Activated CD4-positive, CD25-positive, alpha-beta regulatory T cell treated with anti-CD3 and anti-CD28 coated beads, Interleukin-2, amount 50 U/mL, for 24 hours (primary cell): ENCODE results near the gene U2AF2.

Source experiments
- ATAC-seq, 2 donors: fragments of 150-1000 bp; cut with Tn5 transposase; one replicate each; pipeline ENCODE4 v1.10.0; 2021; ENCODE audit warnings: mild to moderate bottlenecking in 1 of 2, moderate library complexity in 1 of 2

The U2AF2 gene

DNA sequence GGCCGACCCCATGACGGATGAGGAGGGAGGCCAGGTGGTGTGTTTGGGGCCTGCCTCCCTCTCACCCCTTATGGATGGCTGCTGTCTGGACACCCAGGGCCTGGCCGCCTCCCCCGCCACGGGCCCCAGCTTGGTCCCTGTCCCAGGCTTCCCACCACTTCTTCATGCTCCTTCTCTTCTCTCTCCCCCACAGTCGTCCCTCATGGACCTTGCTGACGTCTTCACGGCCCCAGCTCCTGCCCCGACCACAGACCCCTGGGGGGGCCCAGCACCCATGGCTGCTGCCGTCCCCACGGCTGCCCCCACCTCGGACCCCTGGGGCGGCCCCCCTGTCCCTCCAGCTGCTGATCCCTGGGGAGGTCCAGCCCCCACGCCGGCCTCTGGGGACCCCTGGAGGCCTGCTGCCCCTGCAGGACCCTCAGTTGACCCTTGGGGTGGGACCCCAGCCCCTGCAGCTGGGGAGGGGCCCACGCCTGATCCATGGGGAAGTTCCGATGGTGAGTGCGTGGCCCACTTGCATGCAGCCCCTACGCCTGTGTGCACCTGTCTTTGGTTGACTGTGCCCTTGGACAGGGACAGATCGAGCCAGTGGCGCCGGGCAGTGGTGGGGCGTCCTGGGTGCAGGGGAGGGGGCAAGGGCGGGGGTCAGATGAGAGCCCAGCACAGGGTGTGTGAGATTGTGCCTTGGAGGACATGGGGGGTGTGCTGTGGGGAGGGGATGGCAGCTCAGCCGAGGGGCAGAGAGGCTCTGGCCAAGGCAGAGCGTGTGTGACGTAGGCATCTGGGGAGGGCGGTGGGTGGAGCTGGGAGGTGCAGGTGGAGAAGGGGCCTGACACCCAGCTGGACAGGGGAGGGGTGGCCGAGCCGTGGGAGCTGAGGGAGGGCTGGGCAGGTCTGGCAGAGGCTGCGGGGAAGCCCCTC lies 37.0 kb downstream of the U2AF2 start:
- no peak for ATAC-seq

DNA sequence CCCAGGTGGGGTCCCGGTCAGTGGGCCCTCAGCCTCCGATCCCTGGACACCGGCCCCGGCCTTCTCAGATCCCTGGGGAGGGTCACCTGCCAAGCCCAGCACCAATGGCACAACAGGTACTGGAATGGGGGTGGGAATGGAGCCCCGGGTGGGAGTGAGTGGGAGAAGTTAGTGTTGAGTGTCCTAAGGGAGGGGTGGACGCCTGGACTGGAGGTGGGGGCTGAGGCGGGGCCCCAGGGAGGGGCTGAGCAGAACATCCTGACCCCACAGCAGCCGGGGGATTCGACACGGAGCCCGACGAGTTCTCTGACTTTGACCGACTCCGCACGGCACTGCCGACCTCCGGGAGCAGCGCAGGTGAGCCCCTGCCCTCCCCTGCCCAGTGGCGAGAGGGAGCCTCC lies 37.8 kb downstream of the U2AF2 start:
- ATAC-seq, result no peak

DNA sequence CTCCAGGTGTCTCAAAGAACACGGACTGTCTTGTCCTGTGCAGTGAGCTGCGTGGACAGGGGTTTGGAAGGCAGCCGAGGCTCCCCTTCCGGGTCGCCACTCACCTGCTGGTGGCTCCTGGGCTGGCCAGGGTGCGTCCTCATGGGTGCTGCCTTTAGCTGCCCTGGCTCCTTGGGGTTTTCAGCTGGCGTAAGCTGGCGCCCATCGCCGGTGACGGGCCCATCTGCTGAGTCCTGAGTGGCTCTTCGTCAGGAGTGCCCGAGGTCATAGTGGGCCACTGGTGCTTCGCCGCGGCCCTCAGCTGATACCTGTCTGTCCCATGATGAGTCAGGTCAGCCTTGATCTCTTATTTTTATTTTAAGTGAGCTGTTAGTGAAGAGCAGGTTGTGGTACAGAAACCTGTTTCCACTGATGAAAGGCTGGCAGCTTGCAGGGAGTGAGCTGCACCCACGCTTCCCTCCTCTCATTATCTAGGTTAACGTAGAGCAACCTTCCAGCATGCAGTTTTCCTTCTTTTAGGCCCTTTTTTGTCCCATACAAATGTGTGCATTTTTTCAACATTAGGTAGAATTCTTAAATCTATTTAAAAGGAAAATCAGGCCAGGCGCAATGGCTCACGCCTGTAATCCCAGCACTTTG lies 38.6 kb downstream of the U2AF2 start:
- no peak for ATAC-seq

DNA sequence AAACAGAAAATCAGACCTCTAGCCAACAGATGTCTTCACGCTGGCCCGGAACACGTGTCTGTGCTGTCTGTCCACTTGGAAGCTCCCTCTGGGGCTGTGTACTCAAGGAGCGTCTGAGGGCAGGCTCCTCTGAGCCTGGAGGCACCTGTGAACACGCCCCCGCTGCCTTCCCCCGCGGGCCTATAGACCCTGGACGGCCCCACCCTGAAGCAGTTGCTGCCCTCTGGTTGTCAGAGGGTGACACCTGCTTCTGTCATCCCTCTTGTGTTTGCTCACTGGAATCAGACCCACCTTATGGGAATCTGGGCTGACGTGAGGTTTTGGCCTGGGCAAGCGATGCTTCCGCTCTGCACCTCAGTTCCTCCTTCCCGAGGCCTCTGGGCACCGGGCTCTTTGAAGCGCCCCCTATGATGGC lies 39.4 kb downstream of the U2AF2 start:
- ATAC-seq, result no peak

DNA sequence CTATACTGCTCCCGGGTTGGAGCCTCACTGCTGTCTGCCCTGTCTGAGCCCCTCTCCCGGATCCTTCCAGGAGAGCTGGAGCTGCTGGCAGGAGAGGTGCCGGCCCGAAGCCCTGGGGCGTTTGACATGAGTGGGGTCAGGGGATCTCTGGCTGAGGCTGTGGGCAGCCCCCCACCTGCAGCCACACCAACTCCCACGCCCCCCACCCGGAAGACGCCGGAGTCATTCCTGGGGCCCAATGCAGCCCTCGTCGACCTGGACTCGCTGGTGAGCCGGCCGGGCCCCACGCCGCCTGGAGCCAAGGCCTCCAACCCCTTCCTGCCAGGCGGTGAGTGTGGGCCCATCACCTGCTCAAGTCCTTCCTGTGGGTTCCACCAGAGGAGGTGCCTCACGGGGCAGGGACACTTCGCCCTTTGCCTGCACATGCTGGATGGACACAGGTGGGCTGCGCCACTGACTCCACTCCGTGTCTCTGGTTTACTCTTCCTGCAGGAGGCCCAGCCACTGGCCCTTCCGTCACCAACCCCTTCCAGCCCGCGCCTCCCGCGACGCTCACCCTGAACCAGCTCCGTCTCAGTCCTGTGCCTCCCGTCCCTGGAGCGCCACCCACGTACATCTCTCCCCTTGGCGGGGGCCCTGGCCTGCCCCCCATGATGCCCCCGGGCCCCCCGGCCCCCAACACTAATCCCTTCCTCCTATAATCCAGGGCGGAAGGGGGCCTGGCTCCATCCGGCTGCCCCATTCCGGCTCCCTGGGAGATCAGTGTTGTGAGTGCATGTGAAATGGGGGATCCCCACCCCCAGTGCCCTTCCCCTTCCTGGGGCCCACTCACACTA lies 40.0 kb downstream of the U2AF2 start:
- ATAC-seq, result no peak

DNA sequence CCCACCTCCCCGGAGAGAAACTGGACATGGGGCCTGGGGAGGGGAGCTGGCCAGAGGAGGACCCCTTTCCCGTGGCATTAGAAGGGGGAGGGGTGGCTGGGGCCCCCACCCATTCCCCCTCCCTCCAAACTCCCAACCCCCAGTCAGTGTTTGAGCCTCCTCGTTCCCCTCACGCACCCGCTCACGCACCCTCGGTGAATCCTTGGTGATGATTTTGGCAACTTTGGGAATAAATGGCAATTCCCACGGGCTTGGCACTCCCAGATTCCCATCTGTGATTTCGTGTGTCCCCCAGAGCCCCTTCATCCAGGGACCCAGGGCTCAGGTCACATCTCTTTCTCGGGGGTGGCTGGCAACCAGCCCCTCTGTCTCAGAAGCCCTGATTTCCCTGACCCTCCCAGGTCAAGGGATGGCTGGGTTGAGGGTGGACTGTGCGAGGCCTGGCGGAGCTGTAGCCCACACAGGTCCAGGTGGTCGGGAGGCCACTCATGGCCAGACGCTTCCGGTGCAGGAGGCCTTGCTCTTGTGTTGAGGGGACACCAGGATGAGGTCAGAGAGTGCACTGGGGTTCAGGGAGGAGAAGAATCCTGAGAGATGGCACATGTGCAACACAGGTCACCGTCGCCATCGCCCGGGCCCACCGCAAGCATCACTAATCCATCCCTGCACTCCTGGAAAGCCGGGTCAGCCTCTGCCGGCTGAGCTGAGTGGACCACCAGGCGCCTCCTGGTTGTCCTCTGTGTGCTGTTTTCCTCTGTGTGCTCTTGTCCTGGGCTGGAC lies 40.9 kb downstream of the U2AF2 start:
- no peak for ATAC-seq

DNA sequence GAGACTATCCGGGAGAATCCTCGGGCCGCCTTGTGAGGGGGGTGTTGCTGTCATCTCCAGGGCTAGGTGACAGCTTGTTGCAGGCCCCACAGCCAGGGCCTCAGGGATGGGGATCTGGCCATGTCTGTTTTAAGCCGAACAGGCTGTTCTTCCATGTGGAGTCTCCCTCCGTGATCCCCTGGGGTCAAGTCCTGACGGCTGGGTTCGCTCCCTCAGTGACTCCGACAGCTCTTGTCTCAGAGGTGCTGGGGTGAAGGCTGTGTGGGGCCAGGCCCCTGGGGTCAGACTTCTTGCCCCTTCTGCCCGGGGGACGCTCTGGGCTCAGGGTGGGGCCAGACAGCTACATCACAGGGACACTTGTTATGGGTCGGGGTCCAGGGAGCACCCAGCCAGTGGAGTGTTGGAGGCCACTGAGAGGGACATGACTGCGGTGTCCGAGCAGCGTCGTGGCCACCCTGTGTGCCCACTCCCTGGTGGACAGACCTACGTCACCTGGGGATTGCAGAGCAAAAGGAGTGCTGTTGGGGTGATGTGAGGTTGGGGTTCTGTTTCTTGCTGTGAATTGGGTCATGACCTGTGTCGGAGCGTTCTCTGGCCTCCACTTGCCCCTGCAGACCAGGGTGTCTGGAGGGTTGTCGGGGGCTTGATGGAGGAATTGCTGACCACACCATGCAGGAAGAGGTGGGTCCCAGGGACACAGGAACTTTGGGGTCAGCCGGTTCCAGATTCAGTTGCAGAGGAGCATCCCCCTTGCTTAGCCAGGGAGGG lies 41.6 kb downstream of the U2AF2 start:
- ATAC-seq, result no peak

DNA sequence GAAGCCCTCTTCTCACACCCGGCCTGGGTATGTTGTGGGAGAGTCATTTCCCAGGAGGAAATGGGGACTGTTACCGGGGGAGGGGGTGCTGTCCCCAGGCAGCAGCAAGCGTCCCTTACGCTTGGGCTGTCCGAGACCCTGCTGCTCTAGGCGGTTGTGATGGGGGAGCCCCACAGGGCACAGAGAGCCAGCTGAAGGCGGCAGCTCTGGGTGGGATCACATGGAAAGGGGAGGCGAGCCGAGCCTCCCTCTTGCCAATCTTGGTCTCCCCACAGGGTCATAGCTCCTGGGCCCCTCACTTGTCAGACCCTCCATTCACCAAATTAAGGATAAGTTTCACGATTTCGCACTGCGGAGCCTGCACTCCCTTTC lies 42.2 kb downstream of the U2AF2 start:
- ATAC-seq, result no peak

DNA sequence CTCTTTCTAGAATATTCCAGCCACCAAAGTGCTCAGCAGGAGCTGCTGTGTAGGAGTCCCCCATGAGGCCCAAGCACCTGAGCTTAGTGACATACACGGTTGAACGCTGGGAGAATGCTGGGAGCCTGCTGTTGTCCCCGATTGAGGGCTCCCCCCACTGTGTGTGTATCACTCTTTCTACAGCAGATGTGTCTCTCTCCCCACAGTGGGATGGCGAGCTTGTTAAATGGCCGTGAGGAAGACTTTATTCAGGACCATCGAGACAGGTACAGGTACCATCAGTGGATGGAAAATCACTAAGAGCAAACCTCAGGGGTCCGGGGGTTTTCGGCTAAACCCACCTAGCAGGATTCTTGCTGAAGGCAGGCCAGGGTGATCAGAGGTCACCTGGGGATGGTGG lies 42.9 kb downstream of the U2AF2 start:
- ATAC-seq, result no peak

DNA sequence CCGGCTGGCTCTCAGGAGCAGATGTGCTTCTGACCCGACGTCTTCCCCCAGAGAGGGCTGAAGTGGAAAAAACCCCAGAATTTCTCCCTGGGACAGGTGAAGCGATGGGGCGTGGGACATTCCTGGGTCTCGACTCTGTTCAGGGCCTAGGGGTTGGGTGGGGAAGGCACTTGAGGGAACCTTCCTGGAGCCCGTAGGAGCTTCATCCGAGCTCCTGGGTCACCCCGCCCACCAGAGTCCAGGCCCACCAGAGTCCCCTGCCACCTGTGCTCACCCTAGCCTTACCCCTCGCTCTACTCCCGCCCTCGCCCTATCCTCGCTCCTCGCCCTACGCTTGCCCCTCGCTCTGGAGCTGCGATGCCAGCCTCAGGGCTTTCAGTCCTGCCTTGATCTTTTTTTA lies 43.4 kb downstream of the U2AF2 start:
- no peak for ATAC-seq

DNA sequence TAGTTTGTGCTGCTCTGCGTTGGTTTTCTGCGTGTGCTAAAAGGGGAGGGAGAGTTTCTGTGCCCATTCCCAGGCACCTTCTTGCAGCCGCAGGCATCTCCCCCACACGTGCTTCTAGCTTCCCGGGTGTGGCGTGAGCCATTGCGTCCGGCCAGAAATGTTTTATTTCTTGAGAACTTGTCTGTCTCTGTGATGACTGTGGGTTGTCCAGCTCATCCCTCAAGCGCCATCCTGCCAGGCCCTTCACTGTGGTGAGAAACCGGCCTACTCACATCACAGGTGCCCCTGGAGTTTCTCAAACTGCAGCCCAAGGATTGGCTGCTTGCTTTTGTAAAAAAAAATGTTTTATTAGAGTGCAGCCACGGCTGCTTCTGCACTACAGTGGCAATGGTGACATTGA lies 44.4 kb downstream of the U2AF2 start:
- ATAC-seq, result no peak

DNA sequence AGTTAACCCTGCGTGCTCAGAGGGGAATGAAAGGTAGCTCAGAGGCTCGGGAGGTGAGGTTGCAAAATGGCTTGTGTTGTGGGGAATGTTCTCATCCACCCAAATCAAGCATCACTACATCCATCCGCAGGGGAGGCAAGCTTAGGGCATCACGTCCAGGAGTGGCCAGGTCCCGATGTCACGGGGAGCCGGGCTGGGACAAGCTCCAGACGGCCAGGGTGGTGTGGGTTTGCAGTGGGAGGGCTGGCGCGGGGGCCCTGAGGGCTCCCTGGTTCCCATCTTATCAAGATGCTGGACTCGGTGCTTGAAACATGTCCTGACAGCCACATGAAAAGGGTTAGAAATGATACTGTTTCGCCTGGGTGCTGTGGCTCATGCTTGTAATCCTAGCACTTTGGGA lies 46.0 kb downstream of the U2AF2 start:
- no peak for ATAC-seq

DNA sequence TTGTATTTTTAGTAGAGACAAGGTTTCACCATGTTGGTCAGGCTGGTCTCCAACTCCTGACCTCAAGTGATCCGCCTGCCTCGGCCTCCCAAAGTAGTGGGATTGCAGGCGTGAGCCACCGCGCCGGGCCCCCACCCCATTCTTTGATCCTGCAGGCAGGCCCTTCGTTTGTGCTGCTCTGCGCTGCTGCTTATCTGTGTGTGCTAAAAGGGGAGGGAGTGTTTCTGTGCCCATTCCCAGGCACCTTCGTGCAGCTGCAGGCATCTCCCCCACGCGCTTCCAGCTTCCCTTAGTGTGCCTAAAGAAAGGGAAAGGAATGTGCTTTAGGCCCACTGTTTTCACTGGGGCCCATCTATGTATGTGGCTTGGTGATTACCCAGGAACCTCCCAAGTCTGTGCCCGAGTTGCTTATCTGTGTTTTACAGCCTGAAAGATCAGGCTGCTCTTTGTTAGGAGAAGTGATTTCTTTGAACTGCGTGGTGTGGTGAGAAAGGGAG lies 47.3 kb downstream of the U2AF2 start:
- ATAC-seq, result no peak

DNA sequence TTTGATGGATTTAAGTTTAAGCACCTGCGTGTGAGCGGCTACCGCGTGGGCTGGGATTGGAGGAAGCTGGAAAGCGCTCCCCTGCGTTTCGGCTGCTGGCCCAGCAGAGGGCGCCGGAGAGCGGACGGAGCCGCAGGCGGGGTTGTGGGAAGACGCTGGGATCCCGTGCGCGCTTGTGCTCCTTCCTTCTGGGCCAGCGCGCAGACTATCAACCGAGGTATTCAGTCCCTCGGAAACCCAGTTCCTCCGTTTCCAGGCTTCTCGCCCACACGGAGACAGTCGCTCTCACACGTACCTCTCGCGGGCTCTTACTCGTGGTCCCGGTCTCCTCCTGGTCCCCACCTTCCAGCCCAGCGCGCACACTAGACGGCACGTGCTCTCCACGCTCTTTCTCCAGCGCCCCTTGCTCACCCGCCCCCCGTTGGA lies 49.0 kb downstream of the U2AF2 start:
- peak in 1 of 2 donors; percentile 24 for ATAC-seq

DNA sequence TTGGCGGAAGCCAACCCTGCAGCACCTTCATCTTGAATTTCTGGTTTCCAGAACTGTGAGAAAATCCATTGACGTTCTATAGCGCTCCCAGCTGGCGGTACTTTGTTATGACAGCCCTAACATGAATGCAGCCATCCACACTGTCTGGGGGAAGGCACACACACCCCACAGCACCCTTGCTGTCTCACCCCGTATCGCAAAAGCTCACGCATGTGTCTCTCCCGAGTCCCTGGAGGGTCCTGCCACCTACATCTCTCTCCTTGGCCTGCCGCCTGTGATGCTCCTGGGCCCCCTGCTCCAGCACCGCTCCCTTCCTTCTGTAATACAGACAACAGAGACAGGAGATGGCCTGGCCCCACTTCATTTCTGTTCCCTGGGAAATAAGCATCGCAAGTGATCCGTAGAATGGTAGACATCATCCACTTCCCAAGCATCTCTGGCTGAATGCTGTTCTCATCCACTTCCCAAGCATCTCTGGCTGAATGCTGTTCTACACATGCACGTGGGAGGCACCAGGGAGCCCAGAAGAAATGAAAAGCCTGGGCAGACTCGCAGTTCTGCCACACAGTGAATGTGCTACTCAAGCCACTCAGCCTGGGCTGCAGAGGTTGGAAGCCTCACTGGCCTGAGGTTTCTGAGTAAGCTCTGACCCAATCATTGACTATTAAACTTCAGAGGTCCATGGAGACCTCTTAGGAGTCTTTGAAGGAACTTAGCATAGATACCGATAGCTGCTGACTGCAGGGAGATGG lies 49.8 kb downstream of the U2AF2 start:
- ATAC-seq, result no peak

DNA sequence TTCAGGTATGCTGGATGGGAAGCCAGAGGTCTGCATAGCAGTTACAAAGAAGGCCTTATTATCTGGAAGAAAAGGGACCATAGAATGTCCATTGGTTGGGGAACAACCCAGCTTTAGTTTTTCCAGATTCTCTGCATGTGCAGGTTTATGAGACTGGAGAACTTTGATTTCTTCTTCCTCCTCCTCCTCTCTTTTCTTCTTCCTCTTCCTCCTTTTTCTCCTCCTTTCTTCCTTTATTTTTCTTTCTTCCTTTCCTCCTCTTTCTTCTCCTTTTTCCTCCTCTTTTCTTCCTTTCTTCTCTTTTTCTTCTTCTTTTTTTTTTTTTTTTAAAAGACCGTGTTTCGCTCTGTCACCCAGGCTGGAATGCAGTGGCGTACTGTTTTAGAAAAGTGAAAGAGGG lies 51.1 kb downstream of the U2AF2 start:
- ATAC-seq, result no peak

DNA sequence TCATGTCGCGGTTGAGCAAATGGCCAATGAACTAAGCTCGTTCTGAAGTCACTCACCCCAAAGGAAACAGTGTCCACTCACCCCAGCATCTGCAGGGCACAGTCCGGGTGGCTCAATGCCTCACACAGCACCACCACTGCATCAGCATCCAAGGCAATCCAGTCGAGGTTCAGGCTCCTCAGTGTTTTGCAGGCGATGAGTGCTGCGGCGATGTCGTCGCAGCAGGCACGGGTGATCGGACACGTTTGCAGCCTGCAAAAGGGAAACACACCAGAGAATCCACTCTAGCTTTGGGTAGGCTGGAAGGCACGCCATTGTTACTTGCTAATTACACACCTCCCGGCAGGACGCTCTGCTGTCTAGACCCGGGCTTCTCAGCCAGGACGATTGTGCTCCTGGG lies 56.9 kb downstream of the U2AF2 start:
- ATAC-seq, result no peak

DNA sequence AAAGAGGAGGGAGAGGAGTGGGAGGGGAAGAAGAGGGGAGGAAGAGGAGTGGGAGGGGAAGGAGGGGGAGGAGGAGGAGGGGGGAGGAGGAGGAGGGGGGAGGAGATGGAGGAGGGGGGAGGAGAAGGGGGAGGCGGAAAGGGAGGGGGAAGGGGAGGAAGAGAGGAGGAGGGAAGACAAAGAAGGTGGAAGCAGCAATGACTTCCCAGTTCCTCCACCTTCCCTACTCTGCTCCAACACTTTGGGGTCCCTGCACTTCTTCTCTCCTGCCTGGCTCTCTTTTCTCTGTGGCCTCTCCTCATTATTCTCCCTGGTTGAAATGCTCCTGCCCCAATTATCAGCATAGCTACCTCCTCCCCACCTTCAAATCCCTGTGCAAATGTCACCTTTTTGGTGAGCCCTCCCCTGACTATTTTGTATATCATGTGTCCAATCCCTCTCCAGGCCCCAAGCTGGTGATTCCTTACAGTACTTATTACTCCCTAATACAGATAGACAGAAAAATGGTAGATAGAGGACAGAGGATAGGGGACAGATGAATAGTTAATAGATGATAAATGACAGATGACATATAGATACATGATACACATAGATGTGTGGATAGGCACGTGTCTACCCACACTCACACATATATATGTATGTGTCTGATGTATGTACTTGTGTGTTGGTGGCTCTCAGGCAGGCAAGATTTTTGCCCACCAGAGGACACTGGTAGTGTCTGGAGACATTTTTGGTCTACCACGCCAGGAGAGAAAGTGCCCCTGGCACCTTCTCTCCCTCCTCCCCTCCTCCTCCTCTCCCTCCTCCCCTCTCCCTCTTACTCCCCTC lies 58.2 kb downstream of the U2AF2 start:
- ATAC-seq, result no peak

DNA sequence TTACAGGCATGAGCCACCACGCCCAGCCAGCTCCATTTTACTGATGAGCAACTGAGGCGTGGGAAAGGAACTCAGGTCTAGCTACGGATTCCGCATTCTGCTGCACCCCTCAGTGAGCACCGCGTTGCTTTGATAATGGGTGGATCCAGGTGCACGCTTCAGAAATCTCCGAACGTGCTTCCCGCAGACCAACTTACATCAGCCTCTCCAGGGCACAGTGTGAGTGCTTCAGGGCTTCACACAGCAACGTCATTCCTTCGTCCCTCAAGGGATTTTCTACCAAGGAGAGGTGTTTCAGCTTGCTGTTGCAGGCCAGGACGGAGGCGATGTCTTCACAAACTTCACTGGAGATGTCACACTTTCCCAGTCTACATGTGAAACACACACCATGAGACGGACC lies 61.7 kb downstream of the U2AF2 start:
- no peak for ATAC-seq

DNA sequence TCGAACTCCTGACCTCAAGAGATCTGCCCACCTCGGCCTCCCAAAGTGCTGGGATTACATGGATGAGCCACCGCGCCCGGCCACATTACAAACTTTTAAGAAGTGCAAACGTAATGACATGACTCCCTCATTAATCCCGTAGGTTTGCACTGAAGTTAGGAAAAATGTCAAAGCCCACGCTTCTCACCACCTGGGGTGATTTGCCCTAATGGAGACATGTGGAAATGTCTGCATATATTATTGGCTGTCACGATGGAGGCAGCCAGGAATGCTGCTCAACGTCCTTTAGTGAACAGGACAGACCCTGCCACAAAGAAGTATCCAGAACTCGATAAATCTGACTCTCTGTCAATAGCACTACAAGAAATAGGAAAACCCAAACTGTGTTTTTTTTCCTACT lies 62.4 kb downstream of the U2AF2 start:
- ATAC-seq, result no peak
